ENCODE data around the gene PGAM2.
"Not testable (repeated sequence)": the region's sequence is repeated elsewhere in the genome, so short reads cannot be mapped to it uniquely, and the experiment has no call there.

PGAM2 gene

DNA sequence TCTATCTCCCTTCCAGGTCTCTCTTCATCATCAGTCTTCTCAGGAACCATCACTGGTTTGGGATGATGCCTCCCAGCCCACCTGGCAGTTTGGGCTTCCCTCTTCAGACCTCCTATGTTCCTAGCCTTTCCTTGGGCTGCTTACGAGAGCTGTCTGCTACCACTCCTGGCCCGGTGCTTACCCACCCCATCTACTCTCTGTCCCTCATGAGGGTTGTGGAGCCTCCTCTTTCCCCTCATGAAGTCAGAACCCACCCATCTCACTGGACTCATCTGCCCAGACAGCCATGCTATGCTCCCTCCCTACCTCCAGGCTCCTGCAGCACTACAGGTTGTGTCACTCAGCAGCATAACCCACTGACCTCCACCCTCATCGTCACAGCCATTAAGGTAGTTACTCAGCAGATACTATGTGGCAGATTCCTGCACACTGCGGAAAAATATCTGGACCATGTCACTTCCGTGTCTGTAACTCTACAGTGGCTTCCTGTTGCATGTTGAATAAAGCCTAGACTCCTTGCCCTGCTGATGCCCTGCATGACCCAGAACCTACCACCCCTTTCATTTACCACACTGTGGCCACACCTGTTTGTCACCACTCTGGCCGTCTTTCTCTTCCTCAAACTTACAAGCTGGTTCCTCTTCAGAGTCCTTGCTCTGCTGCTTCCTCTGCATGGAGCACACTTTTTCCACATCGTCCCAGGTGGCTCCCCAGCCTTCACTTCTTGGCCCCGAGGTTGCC is 18.9 kb downstream of the PGAM2 start:
- no peak for DNase-seq

DNA sequence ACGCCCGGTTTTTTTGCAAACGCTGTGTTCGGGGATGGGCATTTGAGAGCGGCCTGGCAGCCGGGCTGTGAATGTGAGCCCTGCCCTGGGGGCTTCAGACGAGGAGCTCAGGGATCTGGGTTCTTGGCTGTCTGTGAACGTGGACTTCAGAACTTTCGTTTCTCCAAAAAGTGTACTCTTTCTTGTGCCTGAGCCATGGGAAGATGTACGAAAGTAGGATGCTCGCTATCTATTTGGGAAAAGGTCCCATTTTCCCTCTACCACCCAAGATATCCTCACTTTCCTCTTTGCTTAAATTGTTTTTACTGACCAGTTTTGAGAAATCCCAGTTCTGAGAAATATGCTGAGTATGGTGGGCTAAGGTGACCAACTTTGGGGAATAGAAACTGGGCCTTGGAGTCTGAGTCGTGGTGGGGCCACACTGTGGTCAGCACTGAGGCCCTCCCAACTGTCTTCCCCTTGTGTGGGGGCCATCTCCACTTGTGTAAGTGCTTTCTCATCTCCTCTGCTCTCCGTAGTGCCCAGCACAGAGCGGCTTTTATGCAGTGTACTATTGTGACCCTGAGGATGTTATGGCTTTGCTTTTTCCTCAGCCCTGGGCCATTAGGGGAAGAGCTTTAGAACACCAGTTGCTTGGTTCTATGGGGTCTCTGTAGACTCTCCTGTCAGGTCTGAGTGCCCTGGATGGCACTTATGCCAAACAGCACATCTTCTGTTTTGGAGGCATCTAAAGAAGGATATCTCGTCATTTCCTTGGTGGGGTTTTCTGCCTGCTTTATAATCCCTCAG is 19.9 kb downstream of the PGAM2 start:
- no peak for DNase-seq

DNA sequence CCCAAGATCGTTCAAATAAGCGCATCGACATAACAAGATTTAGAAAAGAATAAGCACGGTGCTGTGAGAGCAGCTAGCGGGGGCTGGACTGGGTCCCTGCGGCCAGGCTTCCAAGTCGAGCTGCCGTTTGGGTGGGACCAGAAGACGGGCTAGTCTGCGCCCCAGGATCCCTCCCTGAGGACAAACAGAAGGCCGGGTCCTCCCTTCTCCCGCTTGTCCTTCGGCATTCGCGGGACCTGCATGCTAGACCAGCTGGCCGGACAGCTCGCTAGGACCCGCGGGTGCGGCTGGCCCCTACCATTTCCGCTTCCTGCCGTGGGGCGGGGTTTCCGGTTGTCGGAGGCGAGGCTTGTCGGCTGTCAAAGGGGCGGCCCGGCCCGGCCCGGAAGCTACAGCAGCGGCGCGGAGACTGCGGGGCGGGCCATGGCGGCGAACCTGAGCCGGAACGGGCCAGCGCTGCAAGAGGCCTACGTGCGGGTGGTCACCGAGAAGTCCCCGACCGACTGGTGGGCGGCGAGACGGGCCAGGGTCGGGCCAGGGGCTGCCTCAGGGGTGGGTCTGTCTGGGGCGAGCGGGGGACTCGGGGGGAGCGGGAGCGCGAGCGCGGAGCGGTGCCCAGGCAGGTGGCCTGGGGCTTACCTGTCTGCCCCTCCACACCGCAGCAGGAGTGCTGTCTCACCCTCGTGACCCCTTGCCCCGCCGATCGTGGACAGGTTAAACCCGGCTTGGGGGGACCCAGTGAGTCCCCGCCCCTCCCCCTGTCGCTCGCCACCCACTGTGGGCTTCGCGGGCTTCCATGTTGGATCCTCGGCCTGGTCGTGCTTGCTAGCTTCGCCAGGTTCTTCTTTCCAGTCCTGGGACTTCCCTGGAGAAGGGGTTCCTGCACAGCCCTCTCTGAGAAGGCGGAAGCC is 20.8 kb downstream of the PGAM2 start, which contains the start of gene DBNL:
Gene DBNL (plus strand): TSS at position 388 of the 911 bp plus-strand sequence. CDS start 36 bp downstream, at position 424.
- peak; percentile 57 for DNase-seq

DNA sequence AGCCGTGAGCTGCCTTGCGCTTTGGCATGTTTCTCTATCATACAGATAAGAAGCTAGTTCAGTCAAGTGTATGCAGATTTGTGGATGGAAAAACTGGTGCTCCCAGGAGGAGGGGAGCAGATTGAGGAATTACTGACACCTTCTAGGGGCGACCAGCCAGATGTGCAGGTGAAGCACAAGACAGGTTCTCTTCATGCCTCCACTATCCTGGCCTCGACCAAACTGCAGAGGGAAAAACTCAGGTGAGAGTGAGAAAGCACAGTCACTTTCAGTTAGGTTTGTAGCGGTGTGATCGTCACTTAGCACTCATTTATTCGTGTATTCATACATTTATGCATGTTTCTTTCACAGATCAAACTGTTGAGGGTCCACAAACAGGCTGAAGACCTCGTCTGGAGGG is 21.5 kb downstream of the PGAM2 start:
- DNase-seq = no peak

DNA sequence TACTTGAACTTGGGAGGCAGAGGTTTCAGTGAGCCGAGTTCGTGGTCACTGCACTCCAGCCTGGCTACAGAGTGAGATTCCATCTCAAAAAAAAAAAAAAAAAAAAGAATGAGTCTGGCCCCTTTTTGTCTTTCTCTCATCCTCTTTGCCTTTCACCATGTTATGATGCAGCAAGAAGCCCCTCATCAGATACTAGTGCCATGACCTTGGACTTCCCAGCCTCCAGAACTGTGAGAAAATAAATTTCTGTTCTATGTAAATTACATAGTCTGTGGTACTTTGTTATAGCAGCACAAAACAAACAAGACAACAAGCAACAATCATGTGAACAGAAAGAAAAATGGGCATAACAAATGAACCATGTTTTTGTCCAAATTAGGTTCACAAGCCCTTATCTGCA is 23.1 kb downstream of the PGAM2 start:
- no peak for DNase-seq

DNA sequence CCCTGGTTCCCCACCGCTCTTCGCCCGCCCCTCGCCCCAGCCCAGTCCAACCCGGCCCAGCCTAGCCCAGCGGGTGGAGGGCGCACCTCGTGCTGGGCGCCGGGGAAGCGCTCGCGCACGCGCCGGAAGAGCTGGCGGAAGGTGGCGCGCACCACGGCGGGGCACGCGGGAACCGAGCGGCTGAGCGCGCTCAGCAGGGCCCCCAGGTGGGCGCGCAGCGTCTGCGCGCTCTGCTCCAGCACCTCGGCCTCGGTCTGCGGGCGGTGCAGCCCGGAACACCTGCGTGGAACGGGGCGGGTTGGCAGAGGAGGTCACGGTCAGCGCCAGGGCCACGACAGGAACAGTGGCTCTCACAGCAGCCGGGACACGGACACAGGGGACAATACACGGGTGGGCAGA is 24.9 kb downstream of the PGAM2 start:
- DNase-seq = not testable (repeated sequence)

DNA sequence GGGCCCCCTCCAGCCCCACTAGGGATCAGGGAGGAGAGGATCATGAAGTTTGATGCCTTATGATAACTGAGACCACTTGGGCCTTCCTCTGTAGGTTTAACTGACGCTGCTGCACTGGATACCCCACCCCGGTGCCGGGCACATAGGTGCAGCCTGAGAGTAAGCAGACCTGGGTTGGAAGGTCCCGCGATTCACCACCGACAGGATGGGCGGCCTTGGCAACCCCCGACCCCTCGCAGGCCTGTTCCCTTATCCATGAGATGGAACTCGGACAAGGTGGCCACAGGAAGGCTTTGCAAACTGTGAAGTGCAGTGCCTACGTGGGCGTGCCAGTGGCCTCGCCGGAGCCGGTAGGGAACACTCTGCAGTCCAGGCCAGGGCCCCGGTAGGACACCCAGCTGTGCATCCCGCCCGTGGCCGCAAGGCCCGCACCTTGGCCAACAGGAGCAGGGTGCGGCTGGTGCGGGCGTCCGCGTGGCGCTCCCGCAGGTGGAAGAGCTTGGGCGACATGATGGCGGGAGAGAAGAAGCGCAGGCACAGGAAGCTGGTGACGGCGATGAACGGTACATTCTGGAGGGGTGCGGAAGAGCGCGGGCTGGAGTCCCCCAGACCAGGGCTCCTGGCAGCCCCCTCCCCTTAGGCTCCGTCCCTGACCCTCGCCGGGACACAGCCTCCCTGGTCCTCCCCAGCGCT is 25.4 kb downstream of the PGAM2 start:
- not testable (repeated sequence) for DNase-seq

DNA sequence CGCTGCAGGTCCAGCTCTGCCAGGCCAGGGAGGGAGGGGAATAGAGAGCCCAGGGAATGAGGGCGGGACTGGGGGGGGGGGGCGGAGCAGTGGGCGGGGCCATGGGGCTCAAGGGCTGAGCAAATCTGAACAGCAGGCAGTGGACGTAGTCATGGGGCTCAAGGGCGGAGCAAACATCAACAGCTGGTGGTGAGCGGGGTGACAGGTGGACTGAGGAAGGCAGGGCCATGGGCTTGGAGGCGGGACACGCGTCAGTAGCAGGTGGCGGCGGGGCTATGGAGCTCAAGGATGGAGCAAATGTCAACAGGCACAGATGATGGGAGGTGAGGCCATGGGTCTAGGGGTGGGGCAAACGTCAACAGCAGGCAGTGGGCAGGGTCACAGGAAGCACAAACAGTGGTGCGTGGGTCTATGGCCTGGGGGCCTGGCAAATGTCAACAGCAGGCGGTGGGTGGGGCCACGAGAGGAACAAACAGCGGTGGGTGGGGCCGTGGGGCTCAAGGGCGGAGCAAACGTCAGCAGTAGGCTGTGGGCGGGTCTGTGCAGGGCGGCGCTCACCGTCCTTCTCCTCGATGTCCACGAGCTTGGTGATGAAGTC is 26.3 kb downstream of the PGAM2 start:
- DNase-seq = not testable (repeated sequence)

DNA sequence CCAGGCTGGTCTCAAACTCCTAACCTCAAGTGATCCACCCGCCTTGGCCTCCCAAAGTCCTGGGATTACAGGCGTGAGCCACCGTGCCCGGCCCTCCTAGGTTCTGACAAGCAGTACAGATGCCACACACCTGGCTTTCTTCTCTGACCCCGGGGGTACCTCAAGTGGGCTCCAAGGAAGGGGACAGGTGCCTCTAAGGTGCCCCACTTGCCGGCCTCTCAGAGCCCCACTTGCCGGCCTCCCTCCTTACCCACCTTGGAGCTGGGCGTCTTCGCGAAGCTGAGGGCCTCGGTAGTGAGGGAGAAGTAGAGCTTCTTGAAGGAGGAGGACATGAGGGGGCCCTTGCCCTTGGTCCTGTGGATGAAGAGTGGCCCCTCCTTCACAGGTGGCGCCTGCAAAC is 26.8 kb downstream of the PGAM2 start:
- DNase-seq = not testable (repeated sequence)

DNA sequence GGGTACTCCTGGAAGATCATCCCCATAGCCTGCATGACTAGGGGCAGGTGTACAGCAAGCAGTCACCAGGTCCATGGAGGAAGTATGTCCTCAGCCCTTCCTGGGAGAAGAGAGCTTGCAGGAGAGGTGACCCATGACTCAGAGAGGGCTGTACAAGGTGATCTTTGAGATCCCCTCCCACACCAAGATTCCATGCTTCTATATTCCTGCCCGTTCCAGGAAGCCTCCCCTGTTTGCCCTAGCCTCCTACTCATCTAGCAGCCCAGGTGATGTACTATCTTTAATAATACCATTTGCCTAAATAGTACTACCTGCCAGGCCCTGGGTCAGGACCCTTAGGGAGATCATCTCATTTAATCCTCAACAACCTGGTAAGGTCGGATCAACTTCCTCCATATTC is 27.4 kb downstream of the PGAM2 start:
- not testable (repeated sequence) for DNase-seq

DNA sequence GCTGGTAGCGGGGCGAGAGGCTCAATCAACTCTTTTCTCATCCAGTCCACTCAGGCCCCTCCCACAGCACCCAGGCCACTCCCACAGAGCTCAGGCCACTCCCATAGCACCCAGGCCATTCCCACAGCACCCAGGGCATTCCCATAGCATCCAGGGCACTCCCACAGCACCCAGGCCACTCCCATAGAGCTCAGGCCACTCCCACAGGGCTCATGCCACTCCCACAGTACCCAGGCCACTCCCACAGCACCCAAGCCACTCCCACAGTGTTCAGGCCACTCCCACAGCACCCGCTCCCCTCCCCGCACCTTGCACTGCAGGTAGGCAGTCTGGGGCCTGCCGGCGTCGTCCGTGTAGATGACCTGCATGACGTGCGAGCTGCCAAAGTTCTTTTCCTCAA is 29.0 kb downstream of the PGAM2 start:
- DNase-seq = not testable (repeated sequence)

DNA sequence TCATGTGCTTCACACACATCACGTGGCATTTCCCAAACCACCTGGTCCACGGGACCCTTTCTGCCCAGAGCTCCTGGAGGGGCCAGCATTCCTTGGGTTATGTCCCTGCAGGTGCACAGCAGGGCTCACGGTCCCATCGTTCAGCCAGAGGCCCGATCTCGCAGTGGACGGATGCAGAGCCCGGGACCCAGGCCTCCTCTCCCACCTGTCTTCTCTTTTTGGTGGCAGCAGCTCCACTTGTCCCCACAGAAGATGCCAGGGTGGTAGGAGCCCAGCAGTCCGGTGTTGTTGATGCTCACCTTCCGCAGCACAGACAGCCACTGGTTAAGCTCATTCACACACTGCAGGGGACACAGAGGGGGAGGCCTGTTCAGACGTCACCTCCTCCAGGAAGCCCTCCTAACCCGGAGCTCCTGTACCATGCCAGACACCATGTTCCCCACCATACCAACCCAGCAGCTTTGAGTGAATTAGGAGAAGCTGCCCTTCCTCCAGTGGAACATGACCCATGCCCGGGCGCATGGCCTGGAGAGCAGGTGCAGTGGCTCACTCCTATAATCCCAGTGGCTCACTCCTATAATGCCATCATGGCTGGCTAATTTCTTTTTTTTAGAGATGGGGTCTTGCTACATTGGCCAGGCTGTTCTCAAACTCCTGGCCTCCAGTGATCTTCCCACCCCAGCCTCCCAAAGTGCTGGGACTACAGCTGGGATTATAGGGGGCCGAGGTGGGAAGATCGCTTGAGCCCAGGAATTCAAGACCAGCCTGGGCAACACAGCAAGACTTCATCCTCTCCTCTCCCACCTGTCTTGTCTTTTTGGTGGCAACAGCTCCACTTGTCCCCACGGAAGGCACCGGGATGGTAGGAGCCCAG is 31.2 kb downstream of the PGAM2 start:
- DNase-seq = not testable (repeated sequence)

DNA sequence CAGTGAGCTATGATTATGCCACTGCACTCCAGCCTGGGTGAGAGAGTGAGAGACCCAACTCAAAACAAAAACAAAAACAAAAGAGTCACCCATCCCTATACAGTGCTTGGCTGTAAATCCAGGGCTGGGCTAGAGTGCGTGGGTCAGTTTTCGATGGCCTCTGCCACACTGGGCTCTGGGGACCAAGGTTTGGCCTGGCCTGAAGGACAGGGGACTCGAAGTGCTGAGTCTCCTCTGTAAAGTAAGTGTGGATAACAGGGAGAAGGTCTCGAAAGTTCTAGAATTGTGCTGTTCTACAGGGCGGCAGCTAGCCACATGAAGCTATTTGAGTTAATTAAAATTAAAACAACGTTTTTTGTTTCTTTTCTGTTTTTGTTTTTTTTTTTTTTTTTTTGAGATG is 33.3 kb downstream of the PGAM2 start:
- DNase-seq = not testable (repeated sequence)

DNA sequence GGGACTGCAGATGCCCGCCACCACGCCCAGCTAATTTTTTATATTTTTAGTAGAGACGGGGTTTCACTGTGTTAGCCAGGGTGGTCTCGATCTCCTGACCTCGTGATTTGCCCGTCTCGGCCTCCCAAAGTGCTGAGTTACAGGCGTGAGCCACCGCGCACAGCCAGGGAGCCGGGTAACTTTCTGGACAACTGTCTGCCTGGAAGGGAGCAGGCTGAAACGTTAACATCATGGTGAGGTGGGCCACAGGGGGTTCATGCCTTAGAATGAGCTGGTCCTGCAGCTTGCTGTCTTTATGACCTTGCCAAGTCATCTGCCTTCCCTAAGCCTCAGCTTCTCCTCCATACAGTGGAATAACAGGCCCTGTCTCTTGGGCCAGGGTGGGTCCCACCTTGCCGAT is 34.0 kb downstream of the PGAM2 start:
- not testable (repeated sequence) for DNase-seq

DNA sequence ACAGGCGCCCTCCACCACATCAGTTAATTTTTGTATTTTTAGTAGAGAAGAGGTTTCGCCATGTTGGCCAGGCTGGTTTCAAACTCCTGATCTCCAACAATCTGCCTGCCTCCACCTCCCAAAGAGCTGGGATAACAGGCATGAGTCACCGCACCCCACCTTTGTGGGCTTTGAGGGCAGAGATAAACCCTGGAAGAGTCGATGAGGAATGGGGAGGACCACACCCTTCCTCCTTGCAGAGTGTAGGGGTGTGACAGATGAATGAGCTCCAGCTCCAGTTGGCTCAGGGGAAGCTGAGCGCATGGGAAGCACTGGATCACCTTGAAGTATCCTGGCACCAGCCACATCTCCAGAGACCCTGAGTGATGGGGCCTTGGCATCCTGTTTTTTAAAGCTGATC is 35.3 kb downstream of the PGAM2 start:
- DNase-seq = not testable (repeated sequence)

DNA sequence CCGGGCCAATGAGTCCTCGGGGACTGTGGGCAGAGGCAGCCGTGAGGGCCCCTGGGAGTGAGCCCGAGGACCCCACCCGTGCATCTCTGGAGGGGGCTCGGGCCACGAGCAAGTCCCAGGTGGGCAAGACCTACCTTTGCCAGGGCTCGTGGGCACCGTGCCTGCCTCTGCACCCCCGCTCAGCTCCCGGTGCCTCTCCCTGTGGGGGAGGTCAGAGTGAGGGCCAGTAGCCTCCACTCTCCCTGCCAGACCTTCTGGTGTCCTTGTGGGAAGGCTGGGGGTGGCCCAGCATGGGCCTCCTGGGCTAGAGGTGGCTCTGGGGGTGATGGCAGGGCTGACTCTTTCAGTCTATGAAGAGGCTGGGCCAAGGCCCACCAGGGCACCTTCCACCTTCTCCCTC is 35.9 kb downstream of the PGAM2 start:
- DNase-seq = not testable (repeated sequence)

DNA sequence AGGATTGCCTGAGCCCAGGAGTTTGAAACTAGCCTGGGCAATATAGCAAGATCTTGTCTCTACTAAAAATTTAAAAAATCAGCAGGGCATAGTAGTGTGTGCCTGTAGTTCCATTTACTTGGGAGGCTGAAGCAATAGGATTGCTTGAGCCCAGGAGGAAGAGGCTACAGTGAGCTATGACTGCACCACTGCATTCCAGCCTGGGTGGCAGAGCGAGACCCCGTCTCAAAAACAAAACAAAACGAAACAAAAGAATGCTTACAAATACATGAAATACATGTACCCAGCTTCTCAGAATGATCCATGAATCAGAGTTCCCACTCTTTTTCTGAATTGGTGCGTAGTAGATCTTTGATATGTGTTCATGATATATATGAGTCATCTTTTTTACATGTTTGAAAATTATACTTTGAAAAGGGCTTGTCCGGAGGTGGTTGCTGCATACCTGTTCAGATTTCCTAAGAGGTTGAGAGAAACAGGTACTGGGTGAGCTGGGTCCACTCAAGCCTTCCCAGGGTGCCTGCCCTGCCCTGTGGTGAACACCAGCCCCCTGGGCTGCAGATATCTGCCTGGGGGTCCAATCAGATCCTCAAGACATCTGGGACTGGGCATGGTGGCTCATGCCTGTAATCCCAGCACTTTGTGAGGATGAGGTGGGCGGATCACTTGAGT is 42.4 kb downstream of the PGAM2 start:
- DNase-seq = not testable (repeated sequence)

DNA sequence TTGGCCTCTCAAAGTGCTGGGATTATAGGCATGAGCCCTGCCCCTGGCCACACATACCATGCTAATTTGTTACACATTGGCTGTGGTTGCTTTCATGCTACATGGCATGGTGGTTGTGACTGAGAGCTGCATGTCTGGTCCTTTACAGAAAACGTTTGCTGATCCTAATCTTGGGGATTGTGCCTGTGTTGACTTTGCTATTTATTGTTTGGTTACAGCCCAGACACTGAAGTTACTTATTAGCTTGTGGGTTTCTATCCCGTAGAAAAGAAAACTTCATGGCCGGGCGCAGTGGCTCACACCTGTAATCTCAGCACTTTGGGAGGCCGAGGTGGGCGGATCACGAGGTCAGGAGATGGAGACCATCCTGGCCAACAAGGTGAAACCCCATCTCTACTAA is 43.3 kb downstream of the PGAM2 start:
- DNase-seq = not testable (repeated sequence)

DNA sequence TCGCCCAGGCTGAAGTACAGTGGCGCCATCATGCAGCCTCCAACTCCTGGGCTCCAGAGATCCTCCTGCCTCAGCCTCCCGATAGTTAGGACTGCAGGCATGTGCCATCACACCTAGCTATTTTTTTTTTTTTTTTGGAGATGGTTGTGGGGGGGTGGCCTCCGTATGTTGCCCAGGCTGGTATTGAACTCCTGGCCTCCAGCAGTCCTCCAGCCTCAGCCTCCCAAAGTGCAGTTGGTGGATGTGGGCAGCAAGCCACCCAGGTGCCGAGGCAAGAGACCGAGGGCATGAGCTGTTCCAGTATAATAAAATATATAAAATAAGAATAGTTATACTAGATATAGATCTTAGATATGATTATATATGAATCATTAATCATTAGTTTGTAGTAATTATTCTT is 45.5 kb downstream of the PGAM2 start:
- DNase-seq = not testable (repeated sequence)
